Stimulated activated CD8-positive, alpha-beta memory T cell treated with anti-CD3 and anti-CD28 coated beads, Interleukin-12 subunit alpha, Interleukin-12 subunit beta, amount 100 ng/mL, for 1 hour (primary cell): ENCODE results near the gene ASB16.

Experiments
- DNase-seq: peaks from one replicate; pipeline ENCODE4 v3.0.0-alpha.2; 2020; ENCODE audit warnings: low read depth

The ASB16 gene

GRCh38 chr17:44223541-44224071 lies 53.1 kb downstream of the ASB16 start:
- DNase-seq: no peak
